Ishikawa (cell line): ENCODE data around the gene CDKN1A.

Experiments
- CEBPB ChIP-seq: IDR thresholded peaks from 2 replicates; pipeline ENCODE4 v1.6.1; 2012
- CREB1 ChIP-seq: IDR thresholded peaks from 2 replicates; pipeline ENCODE4 v1.6.1; 2012; ENCODE audit warnings: low read depth
- EGR1 ChIP-seq: IDR thresholded peaks from 2 replicates; pipeline ENCODE4 v1.6.1; 2012
- EP300 ChIP-seq: IDR thresholded peaks from 2 replicates; pipeline ENCODE4 v1.6.1; 2012; ENCODE audit warnings: borderline replicate concordance
- FOXM1 ChIP-seq: IDR thresholded peaks from 2 replicates; pipeline ENCODE4 v1.6.1; 2012; ENCODE audit warnings: low read depth, borderline replicate concordance
- MAX ChIP-seq: IDR thresholded peaks from 2 replicates; pipeline ENCODE4 v1.6.1; 2012
- NFIC ChIP-seq: IDR thresholded peaks from 2 replicates; pipeline ENCODE4 v1.6.1; 2012
- RAD21 ChIP-seq: IDR thresholded peaks from 2 replicates; pipeline ENCODE4 v1.6.1; 2012; ENCODE audit warnings: low read depth
- REST ChIP-seq: IDR thresholded peaks from 2 replicates; pipeline ENCODE4 v1.6.1; 2012; ENCODE audit warnings: low read depth, mild to moderate bottlenecking
- TAF1 ChIP-seq: IDR thresholded peaks from 2 replicates; pipeline ENCODE4 v1.6.1; 2012; ENCODE audit warnings: low read depth, mild to moderate bottlenecking
- TCF12 ChIP-seq: IDR thresholded peaks from 2 replicates; pipeline ENCODE4 v1.6.1; 2012; ENCODE audit warnings: low read depth
- TEAD4 ChIP-seq: IDR thresholded peaks from 2 replicates; pipeline ENCODE4 v1.6.1; 2012
- USF1 ChIP-seq: IDR thresholded peaks from 2 replicates; pipeline ENCODE4 v1.6.1; 2012
- YY1 ChIP-seq: IDR thresholded peaks from 2 replicates; pipeline ENCODE4 v1.6.1; 2012; ENCODE audit warnings: low read depth
- ZBTB7A ChIP-seq: IDR thresholded peaks from 2 replicates; pipeline ENCODE4 v1.6.1; 2012; ENCODE audit warnings: low read depth

Gene CDKN1A

DNA sequence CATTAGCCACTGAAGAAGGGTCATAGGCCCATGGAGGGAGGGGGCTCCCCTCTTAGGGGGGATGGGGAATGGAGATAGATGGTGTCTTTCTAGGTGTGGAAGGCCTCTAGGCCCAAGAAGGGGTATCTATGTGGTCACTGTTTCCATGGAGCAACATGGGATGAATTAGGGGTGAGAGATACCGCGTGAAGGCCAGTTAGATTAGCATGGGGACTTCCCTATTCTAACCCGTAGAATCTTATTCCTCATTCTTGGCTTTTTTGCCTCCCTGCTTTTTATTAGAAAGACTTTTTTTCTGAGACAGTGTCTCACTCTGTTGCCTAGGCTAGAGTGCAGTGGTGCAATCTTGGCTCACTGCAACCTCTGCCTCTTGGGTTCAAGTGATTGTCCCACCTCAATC lies 22.3 kb downstream of the CDKN1A start:
- TF ChIP-seq EGR1 (no peak), ZBTB7A (no peak), TEAD4 (no peak), CREB1 (no peak), RAD21 (no peak), YY1 (no peak), FOXM1 (no peak), MAX (no peak), USF1 (no peak), EP300 (no peak), TCF12 (no peak), REST (no peak), TAF1 (no peak), CEBPB (no peak), NFIC (no peak)

DNA sequence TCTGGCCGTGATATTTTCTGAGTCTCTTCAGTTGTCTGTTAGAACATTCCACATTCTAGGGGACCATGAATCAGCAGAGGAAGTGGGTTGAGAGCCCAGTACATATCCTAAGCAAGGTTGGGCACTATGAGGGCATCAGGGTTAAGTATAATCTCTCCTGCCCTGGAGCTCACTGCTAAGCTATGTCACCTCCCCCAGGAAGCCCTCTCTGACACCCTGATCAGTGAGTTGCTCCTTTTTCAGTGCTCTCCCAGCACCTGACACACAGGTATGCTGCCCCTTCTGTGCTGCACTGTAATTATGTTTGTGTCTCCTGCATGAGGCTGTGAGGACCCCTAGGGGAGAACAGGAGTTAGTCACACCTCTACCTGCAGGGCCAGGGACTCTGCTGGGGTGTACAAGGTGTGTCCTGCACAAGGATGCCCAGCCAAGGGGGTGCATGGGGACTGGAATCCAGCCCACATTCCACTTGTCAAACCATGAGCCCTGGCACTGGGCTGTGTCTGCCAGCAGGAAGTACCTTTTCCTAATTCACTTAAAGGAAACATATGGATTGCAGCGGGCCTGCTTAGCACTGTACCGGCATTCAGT lies 23.0 kb downstream of the CDKN1A start:
- peak; percentile 80 for TF ChIP-seq RAD21
- no peak for TF ChIP-seq EGR1
- TF ChIP-seq USF1, result no peak
- TF ChIP-seq NFIC, result no peak
- TF ChIP-seq CREB1, result no peak
- TF ChIP-seq EP300, result no peak
- TF ChIP-seq TAF1, result no peak

DNA sequence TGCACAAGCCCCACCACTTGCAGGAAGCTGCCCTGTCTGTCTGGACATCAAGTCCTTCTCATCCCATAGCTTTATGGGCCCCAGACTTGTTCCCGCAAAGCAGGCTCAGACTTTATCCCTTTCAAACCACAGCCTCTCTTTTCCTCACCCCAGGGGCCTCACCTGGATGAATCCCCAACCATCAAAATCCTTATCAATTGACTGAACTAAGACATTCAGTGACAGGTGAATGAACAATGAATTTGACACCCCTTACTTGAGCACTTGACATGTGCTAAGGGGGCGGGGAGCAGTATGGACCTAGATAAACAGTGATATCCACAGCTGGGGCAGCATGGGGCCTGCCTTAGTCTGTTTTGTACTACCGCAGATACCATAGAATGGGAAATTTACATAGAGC lies 24.1 kb downstream of the CDKN1A start:
- TF ChIP-seq ZBTB7A, result no peak

- TF ChIP-seq CEBPB (no peak), NFIC (no peak), RAD21 (no peak), TCF12 (no peak), TEAD4 (no peak), REST (no peak), FOXM1 (no peak), USF1 (no peak), YY1 (no peak), EGR1 (no peak), ZBTB7A (no peak), MAX (no peak), TAF1 (no peak), CREB1 (no peak), EP300 (no peak)
Measured at GRCh38 chr6:36703081-36703606, 24.6 kb downstream of the CDKN1A start.

- TF ChIP-seq EGR1 (no peak), TAF1 (no peak), REST (no peak), CEBPB (no peak), TEAD4 (no peak), ZBTB7A (no peak), YY1 (no peak), MAX (no peak), TCF12 (no peak), RAD21 (no peak), USF1 (no peak), CREB1 (no peak), EP300 (no peak), FOXM1 (no peak), NFIC (no peak)
Measured at GRCh38 chr6:36703982-36704381, 25.5 kb downstream of the CDKN1A start.
